Activated T-helper 9 cell treated with anti-CD3 and anti-CD28 coated beads, Interleukin-2, amount 50 U/mL, for 16 hours (primary cell): ENCODE measurements around the gene TLR4.

ENCODE experiments used
- DNase-seq: peaks from one replicate; pipeline ENCODE4 v3.0.0-alpha.2; 2020; ENCODE audit warnings: low read depth

TLR4 gene

GRCh38 chr9:117715411-117715989, 11.3 kb downstream of the TLR4 start:
- DNase-seq: no peak

GRCh38 chr9:117718085-117718484, 13.9 kb downstream of the TLR4 start:
- DNase-seq: no peak

GRCh38 chr9:117718701-117719100, 14.5 kb downstream of the TLR4 start:
- no peak for DNase-seq

GRCh38 chr9:117719161-117719920, 15.1 kb downstream of the TLR4 start:
- DNase-seq: no peak

GRCh38 chr9:117720066-117720465, 15.9 kb downstream of the TLR4 start:
- no peak for DNase-seq

- no peak for DNase-seq
These were observed 16.4 kb downstream of the TLR4 start for GRCh38 chr9:117720555-117720954.

GRCh38 chr9:117720987-117721386, 16.8 kb downstream of the TLR4 start:
- DNase-seq: no peak

GRCh38 chr9:117722108-117722761, 18.0 kb downstream of the TLR4 start:
- no peak for DNase-seq

- DNase-seq: no peak
These were observed 19.9 kb downstream of the TLR4 start for GRCh38 chr9:117723986-117724625.

- DNase-seq: no peak
These were observed 21.3 kb downstream of the TLR4 start for GRCh38 chr9:117725426-117725887.

GRCh38 chr9:117729375-117729774, 25.2 kb downstream of the TLR4 start:
- no peak for DNase-seq

GRCh38 chr9:117732494-117732893, 28.3 kb downstream of the TLR4 start:
- no peak for DNase-seq

- DNase-seq: no peak
These were observed 29.3 kb downstream of the TLR4 start for GRCh38 chr9:117733465-117733864.

GRCh38 chr9:117734082-117734481, 29.9 kb downstream of the TLR4 start:
- DNase-seq: no peak

- DNase-seq: no peak
These were observed 30.5 kb downstream of the TLR4 start for GRCh38 chr9:117734523-117735314.

GRCh38 chr9:117737721-117738226, 33.6 kb downstream of the TLR4 start:
- DNase-seq: no peak

GRCh38 chr9:117739206-117739605, 35.0 kb downstream of the TLR4 start:
- no peak for DNase-seq

GRCh38 chr9:117739624-117740347, 35.6 kb downstream of the TLR4 start:
- DNase-seq: no peak

GRCh38 chr9:117742131-117742530, 37.9 kb downstream of the TLR4 start:
- no peak for DNase-seq

GRCh38 chr9:117744369-117744768, 40.2 kb downstream of the TLR4 start:
- no peak for DNase-seq

GRCh38 chr9:117744856-117745389, 40.7 kb downstream of the TLR4 start:
- DNase-seq: no peak
